Measurements from ENCODE around the gene SPNS3.

SPNS3 gene

GRCh38 chr17:4467287-4467686 is 33.5 kb downstream of the SPNS3 start:
- H3K9me2 ChIP-seq (replicated peaks; ENCODE audit: control insufficient read depth, low read length): no peaks in the 10 kb centered on the region
- no peak overlapping the region for H3K4me2 ChIP-seq (ENCODE audit: low read length)
- no peaks in the 10 kb centered on the region for H3K36me3 ChIP-seq (ENCODE audit: control insufficient read depth, low read length)
- no peaks in the 10 kb centered on the region; the same call in 1 of the 2 replicates for H3F3A ChIP-seq (ENCODE audit: control insufficient read depth, insufficient read depth)
- H3K4me3 ChIP-seq (ENCODE audit: low read length): no peak overlapping the region
- TF ChIP-seq, protein P1, sequence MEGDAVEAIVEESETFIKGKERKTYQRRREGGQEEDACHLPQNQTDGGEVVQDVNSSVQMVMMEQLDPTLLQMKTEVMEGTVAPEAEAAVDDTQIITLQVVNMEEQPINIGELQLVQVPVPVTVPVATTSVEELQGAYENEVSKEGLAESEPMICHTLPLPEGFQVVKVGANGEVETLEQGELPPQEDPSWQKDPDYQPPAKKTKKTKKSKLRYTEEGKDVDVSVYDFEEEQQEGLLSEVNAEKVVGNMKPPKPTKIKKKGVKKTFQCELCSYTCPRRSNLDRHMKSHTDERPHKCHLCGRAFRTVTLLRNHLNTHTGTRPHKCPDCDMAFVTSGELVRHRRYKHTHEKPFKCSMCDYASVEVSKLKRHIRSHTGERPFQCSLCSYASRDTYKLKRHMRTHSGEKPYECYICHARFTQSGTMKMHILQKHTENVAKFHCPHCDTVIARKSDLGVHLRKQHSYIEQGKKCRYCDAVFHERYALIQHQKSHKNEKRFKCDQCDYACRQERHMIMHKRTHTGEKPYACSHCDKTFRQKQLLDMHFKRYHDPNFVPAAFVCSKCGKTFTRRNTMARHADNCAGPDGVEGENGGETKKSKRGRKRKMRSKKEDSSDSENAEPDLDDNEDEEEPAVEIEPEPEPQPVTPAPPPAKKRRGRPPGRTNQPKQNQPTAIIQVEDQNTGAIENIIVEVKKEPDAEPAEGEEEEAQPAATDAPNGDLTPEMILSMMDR (IDR thresholded peaks at IDR 0.05; ENCODE audit: low read depth, low read length, poor library complexity, severe bottlenecking): no peak
- no peak for TF ChIP-seq EZH2phosphoT487 (IDR thresholded peaks at IDR 0.05; ENCODE audit: borderline replicate concordance, low read length)
- no peaks in the 10 kb centered on the region for H3K4me1 ChIP-seq (ENCODE audit: control insufficient read depth, low read length)
- H4K20me1 ChIP-seq (ENCODE audit: control insufficient read depth, insufficient read depth, low read depth, low read length): no peaks in the 10 kb centered on the region
- no peaks in the 10 kb centered on the region for H3K27me3 ChIP-seq (ENCODE audit: control insufficient read depth, low read length)
- H3K27ac ChIP-seq (ENCODE audit: low read depth, low read length): no peak overlapping the region
- H3K79me2 ChIP-seq (ENCODE audit: control insufficient read depth, low read length): no peaks in the 10 kb centered on the region
- no peaks in the 10 kb centered on the region for H3K9me3 ChIP-seq (ENCODE audit: control insufficient read depth, insufficient read depth, low read length)

GRCh38 chr17:4469552-4469951 is 35.8 kb downstream of the SPNS3 start:
- H3K4me1 ChIP-seq (ENCODE audit: control insufficient read depth, low read length): no peaks in the 10 kb centered on the region
- H3K79me2 ChIP-seq (ENCODE audit: control insufficient read depth, low read length): no peaks in the 10 kb centered on the region
- no peaks in the 10 kb centered on the region for H3K36me3 ChIP-seq (ENCODE audit: control insufficient read depth, low read length)
- no peak overlapping the region for H3K4me3 ChIP-seq (ENCODE audit: low read length)
- H4K20me1 ChIP-seq (ENCODE audit: control insufficient read depth, insufficient read depth, low read depth, low read length): no peaks in the 10 kb centered on the region
- H3F3A ChIP-seq (ENCODE audit: control insufficient read depth, insufficient read depth): no peaks in the 10 kb centered on the region; the same call in 1 of the 2 replicates
- TF ChIP-seq, protein P1 (IDR thresholded peaks at IDR 0.05; ENCODE audit: low read depth, low read length, poor library complexity, severe bottlenecking): no peak
- no peak for TF ChIP-seq EZH2phosphoT487 (IDR thresholded peaks at IDR 0.05; ENCODE audit: borderline replicate concordance, low read length)
- H3K27me3 ChIP-seq (ENCODE audit: control insufficient read depth, low read length): no peaks in the 10 kb centered on the region
- H3K9me3 ChIP-seq (ENCODE audit: control insufficient read depth, insufficient read depth, low read length): no peaks in the 10 kb centered on the region
- H3K27ac ChIP-seq (ENCODE audit: low read depth, low read length): no peak overlapping the region
- H3K9me2 ChIP-seq (replicated peaks; ENCODE audit: control insufficient read depth, low read length): no peaks in the 10 kb centered on the region
- H3K4me2 ChIP-seq (ENCODE audit: low read length): no peak overlapping the region

DNA sequence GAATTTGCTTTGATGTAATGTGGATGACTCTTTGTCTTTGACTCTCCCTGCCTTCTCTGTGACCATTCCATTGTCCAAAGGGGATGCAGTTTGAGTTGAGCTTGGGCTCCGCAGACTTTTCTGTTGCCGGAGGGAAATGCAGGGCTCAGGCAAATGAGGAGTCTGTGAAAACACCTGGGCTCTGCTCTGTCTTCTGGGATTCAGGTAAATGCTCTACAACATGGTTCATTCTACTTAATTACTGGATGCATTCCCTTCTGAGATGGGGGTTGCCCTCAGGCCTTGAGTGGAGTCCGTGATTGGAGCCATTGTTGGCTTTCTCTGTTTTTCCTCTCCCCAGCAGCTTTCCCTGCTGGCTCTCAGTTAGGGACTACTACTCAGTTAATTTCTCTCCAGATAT is 38.5 kb downstream of the SPNS3 start:
- no peaks in the 10 kb centered on the region for H3K79me2 ChIP-seq (ENCODE audit: control insufficient read depth, low read length)

More for the DNA sequence above, 38.5 kb downstream of the SPNS3 start:
- H4K20me1 ChIP-seq (ENCODE audit: control insufficient read depth, insufficient read depth, low read depth, low read length): no peaks in the 10 kb centered on the region
- no peak overlapping the region for H3K4me2 ChIP-seq (ENCODE audit: low read length)
- no peak overlapping the region for H3K4me3 ChIP-seq (ENCODE audit: low read length)
- no peaks in the 10 kb centered on the region for H3K36me3 ChIP-seq (ENCODE audit: control insufficient read depth, low read length)
- no peaks in the 10 kb centered on the region; the same call in 1 of the 2 replicates for H3F3A ChIP-seq (ENCODE audit: control insufficient read depth, insufficient read depth)
- no peaks in the 10 kb centered on the region for H3K9me3 ChIP-seq (ENCODE audit: control insufficient read depth, insufficient read depth, low read length)
- H3K4me1 ChIP-seq (ENCODE audit: control insufficient read depth, low read length): no peaks in the 10 kb centered on the region
- no peak overlapping the region for H3K27ac ChIP-seq (ENCODE audit: low read depth, low read length)
- H3K9me2 ChIP-seq (replicated peaks; ENCODE audit: control insufficient read depth, low read length): no peaks in the 10 kb centered on the region
- TF ChIP-seq, protein P1 (IDR thresholded peaks at IDR 0.05; ENCODE audit: low read depth, low read length, poor library complexity, severe bottlenecking): no peak
- no peak for TF ChIP-seq EZH2phosphoT487 (IDR thresholded peaks at IDR 0.05; ENCODE audit: borderline replicate concordance, low read length)
- H3K27me3 ChIP-seq (ENCODE audit: control insufficient read depth, low read length): no peaks in the 10 kb centered on the region

Data from DOHH2 (cell line).